Neural cell (in vitro differentiated cells): ENCODE data around the gene SERPINA3.

Experiments used
- CTCF ChIP-seq: fragments of 450-650 bp; IDR thresholded peaks from 2 replicates; pipeline ENCODE4 v1.5.1; 2014; ENCODE audit warnings: antibody characterized with exemption, mild to moderate bottlenecking, moderate library complexity; ENCODE audit not compliant: poor library complexity, severe bottlenecking
- EP300 ChIP-seq: fragments of 450-650 bp; conservative IDR thresholded peaks from 2 replicates; pipeline ENCODE4 v1.6.1; 2014; ENCODE audit warnings: antibody characterized with exemption, mild to moderate bottlenecking, moderate library complexity; ENCODE audit not compliant: poor library complexity, severe bottlenecking
- EZH2 ChIP-seq: fragments of 200-600, 300-800 bp; shearing (Covaris generic), sonication (generic); IDR thresholded peaks from 2 replicates; pipeline ENCODE4 v1.6.1; 2014; ENCODE audit warnings: antibody characterized with exemption, low read length, borderline replicate concordance, mild to moderate bottlenecking; ENCODE audit not compliant: insufficient read depth, poor library complexity, severe bottlenecking
- POLR2AphosphoS5 ChIP-seq: IDR thresholded peaks from 2 replicates; pipeline ENCODE4 v1.6.1; 2012
- RAD21 ChIP-seq: fragments of 450-650 bp; conservative IDR thresholded peaks from 2 replicates; pipeline ENCODE4 v1.6.1; 2014; ENCODE audit warnings: antibody characterized with exemption, mild to moderate bottlenecking, moderate library complexity
- SMC3 ChIP-seq: fragments of 450-650 bp; conservative IDR thresholded peaks from 2 replicates; pipeline ENCODE4 v1.6.1; 2014; ENCODE audit warnings: antibody characterized with exemption, mild to moderate bottlenecking, moderate library complexity; ENCODE audit not compliant: poor library complexity
- TAF1 ChIP-seq: IDR thresholded peaks from 2 replicates; pipeline ENCODE4 v1.6.1; 2012; ENCODE audit warnings: low read depth
- TF ChIP-seq, protein P1 (sequence below): IDR thresholded peaks from 2 replicates; pipeline ENCODE4 v1.6.1; 2012; ENCODE audit warnings: borderline replicate concordance

DNA sequence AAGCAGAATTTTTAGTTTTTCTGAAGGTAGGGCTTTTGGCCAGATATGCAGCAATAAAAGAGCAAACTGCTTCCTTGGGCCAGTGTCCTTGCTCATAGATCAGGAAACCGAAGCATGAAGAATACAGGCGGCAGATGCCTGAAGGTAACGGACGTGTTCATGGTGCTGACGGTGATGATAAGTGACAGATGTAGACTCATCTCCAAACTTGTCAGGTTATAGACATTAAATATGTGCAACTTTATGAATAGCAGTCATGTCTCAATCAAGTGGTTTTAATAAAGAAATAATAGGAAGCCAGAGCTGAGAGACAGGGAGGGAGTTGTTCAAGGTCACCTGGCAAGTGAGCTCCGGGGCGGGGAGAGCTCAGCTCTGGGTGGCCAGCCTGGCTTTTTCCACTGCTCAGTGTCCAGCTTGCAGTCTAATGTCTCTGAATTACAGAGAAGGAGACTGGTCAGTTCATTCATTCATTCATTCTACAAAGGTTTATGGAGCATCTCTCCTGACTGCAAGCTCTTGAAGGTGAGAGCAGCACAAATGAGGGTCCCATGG, 29.9 kb upstream of the SERPINA3 start:
- no peak for TF ChIP-seq CTCF
- TF ChIP-seq RAD21, result no peak
- TF ChIP-seq EP300, result peak; percentile 73
- TF ChIP-seq TAF1, result no peak
- peak; percentile 60 for TF ChIP-seq POLR2AphosphoS5
- TF ChIP-seq, protein P1, sequence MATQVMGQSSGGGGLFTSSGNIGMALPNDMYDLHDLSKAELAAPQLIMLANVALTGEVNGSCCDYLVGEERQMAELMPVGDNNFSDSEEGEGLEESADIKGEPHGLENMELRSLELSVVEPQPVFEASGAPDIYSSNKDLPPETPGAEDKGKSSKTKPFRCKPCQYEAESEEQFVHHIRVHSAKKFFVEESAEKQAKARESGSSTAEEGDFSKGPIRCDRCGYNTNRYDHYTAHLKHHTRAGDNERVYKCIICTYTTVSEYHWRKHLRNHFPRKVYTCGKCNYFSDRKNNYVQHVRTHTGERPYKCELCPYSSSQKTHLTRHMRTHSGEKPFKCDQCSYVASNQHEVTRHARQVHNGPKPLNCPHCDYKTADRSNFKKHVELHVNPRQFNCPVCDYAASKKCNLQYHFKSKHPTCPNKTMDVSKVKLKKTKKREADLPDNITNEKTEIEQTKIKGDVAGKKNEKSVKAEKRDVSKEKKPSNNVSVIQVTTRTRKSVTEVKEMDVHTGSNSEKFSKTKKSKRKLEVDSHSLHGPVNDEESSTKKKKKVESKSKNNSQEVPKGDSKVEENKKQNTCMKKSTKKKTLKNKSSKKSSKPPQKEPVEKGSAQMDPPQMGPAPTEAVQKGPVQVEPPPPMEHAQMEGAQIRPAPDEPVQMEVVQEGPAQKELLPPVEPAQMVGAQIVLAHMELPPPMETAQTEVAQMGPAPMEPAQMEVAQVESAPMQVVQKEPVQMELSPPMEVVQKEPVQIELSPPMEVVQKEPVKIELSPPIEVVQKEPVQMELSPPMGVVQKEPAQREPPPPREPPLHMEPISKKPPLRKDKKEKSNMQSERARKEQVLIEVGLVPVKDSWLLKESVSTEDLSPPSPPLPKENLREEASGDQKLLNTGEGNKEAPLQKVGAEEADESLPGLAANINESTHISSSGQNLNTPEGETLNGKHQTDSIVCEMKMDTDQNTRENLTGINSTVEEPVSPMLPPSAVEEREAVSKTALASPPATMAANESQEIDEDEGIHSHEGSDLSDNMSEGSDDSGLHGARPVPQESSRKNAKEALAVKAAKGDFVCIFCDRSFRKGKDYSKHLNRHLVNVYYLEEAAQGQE, result no peak
- TF ChIP-seq SMC3, result no peak
- no peak for TF ChIP-seq EZH2
